Stomach (tissue), 4 donors: ENCODE results near the gene FNDC1.

Source experiments
- POLR2A ChIP-seq, 4 donors: fragments of 450-650 bp; IDR thresholded peaks; one replicate each; pipeline ENCODE4 v1.6.1; 2016; ENCODE audit warnings: antibody characterized with exemption in 4 of 4, control low read depth in 2 of 4, mild to moderate bottlenecking in 1 of 4, moderate library complexity in 1 of 4
- TF ChIP-seq, protein P1 (sequence below), 7 experiments: fragments of 450-650 bp in 4 of 7; fragments of 200-600 bp in 3 of 7; sonication (generic) in 3 of 7; IDR thresholded peaks; one replicate each; pipeline ENCODE4 v1.5.1; 2016 to 2019; ENCODE audit warnings: antibody characterized with exemption in 7 of 7, control low read depth in 2 of 7, mild to moderate bottlenecking in 1 of 7

- TF ChIP-seq, protein P1, sequence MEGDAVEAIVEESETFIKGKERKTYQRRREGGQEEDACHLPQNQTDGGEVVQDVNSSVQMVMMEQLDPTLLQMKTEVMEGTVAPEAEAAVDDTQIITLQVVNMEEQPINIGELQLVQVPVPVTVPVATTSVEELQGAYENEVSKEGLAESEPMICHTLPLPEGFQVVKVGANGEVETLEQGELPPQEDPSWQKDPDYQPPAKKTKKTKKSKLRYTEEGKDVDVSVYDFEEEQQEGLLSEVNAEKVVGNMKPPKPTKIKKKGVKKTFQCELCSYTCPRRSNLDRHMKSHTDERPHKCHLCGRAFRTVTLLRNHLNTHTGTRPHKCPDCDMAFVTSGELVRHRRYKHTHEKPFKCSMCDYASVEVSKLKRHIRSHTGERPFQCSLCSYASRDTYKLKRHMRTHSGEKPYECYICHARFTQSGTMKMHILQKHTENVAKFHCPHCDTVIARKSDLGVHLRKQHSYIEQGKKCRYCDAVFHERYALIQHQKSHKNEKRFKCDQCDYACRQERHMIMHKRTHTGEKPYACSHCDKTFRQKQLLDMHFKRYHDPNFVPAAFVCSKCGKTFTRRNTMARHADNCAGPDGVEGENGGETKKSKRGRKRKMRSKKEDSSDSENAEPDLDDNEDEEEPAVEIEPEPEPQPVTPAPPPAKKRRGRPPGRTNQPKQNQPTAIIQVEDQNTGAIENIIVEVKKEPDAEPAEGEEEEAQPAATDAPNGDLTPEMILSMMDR (IDR thresholded peaks at IDR 0.05), result no peak
- TF ChIP-seq POLR2A (IDR thresholded peaks at IDR 0.05), result no peak
These were observed 132.8 kb downstream of the FNDC1 start for GRCh38 chr6:159301810-159302593.
